BE2C (cell line): Measurements from ENCODE around the gene C17orf113.

Experiments used
- DNase-seq: peaks from one replicate; pipeline ENCODE4 v3.0.0-alpha.2; 2020
- H3K27me3 ChIP-seq: fragments of 250-450 bp; sonication (Bioruptor Pico); 2 replicates; pipeline ENCODE4 v1.5.1; 2020; ENCODE audit warnings: mild to moderate bottlenecking
- H3K36me3 ChIP-seq: fragments of 250-450 bp; sonication (Bioruptor Pico); 2 replicates; pipeline ENCODE4 v1.5.1; 2020; ENCODE audit warnings: mild to moderate bottlenecking
- H3K4me1 ChIP-seq: fragments of 250-450 bp; sonication (Bioruptor Pico); 2 replicates; pipeline ENCODE4 v1.5.1; 2020
- H3K4me3 ChIP-seq: 2 replicates; pipeline ENCODE4 v1.5.1; 2011; ENCODE audit warnings: low read depth, low read length
- H3K9me3 ChIP-seq: fragments of 250-450 bp; sonication (Bioruptor Pico); 2 replicates; pipeline ENCODE4 v1.5.1; 2020
- CTCF ChIP-seq: IDR thresholded peaks from 2 replicates; pipeline ENCODE4 v1.5.1; 2012; ENCODE audit warnings: mild to moderate bottlenecking, low read depth, low read length

Gene C17orf113

DNA sequence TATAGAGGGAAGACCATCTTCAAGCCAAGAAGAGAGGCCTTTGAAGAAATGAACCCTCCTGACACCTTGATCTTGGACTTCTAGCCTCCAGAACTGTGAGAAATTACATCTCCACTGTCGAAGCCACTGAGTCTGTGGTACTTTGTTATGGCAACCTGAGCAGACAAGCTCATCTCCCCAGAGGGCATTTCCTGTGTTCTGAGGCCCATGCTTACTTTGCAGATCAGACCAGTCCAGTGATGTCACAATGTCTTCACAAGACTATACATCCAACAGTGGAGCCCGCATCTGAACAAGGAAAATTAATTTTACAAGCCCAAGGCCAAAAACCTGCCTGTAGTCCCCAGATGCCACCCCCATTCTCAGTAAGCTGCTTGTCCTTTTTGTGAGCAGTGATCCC, 14.8 kb upstream of the C17orf113 start:
- Histone ChIP-seq H3K4me1 (peaks cover 9% of the 10 kb centered on the region), H3K27me3 (no peaks in the 10 kb centered on the region), H3K9me3 (no peaks in the 10 kb centered on the region), H3K4me3 (no peak overlapping the region), H3K36me3 (no peaks in the 10 kb centered on the region)
- DNase-seq = no peak
- TF ChIP-seq CTCF = no peak

DNA sequence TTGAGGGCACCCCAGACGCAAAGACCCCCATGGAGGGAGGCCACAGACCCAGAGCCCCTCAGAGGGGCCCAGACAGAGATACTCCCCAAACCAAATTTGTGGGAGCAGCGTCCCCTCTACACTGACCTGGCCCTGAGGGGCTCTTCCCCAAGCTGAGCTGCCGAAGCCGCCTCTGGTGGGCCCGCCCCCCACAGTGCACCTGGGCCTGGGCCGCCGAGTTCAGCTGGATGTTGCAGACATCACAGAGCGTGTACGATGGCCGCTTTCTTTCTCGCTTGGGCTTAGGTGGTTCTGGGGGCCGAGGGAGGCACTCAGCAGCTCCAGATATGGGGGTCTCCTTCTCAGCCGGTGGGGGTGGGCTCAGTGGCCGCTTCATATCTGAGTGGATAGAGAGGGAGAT, 12.3 kb upstream of the C17orf113 start:
- Histone ChIP-seq H3K36me3 (no peaks in the 10 kb centered on the region), H3K9me3 (no peaks in the 10 kb centered on the region), H3K27me3 (no peaks in the 10 kb centered on the region), H3K4me1 (peaks cover 3% of the 10 kb centered on the region), H3K4me3 (no peak overlapping the region)
- no peak for TF ChIP-seq CTCF
- no peak for DNase-seq

DNA sequence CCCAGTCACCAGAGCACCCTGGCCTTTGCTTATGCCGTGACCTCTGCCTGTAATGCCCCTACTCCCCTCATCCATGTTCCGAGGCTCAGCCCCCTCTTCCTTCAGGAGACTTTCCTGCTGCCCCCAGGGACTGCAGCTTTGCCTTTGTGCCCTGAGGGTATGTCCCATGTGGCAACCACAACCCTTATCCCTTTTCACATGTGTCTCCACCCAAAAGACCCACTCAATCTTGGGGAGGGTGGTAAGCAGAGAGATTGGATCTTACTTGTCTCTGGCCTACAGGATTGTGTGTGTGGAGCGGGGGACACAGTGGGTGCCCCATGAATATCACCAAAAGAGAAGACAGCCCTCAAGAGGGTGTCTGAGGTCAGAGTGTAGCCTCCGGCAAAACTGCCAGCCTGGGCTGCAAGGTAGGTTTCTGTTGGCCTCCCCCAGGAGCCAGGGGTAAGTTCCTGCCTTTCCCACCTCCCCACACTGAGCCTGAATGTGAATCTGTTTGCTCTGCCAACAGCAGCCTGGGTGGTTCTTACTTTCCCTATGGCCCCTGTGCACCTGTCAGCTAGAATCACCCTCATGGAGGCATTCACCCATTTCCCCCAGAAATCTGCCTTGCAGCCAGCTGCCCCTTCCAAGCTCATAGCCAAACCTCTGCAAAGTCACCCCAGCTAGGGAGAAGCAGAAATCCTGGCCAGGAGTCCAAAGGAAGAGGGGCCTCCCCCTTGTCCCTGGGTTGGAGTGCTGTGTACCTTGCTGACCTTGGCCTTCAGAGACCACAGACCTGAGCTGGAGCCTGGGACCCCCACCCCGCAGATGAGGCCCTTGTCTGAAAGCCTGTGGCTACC, 11.5 kb upstream of the C17orf113 start:
- no peaks in the 10 kb centered on the region for H3K36me3 ChIP-seq
- no peaks in the 10 kb centered on the region for H3K27me3 ChIP-seq
- H3K4me3 ChIP-seq = no peak overlapping the region
- DNase-seq = no peak
- H3K4me1 ChIP-seq = no peaks in the 10 kb centered on the region
- no peaks in the 10 kb centered on the region for H3K9me3 ChIP-seq
- TF ChIP-seq CTCF = no peak

DNA sequence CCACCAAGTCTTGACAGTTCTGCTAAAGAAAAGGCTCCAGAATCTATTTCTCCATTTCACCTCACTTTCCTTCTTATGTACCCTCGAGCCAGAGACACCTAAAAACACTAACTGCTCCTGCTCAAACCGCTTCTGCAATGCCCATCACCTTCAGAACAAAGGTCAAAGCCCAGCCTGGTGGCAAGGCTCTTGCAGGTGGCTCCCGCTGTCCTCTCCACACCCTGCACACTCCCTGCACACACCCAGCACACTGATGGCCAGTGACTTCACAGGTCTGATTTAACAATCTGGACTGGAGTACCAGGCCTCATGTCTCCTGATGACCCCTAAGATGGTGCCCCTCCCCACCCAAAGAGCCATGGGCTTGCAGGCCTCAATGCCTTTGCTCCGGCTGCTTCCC, 9.8 kb upstream of the C17orf113 start:
- no peak for DNase-seq
- Histone ChIP-seq H3K4me1 (no peaks in the 10 kb centered on the region), H3K9me3 (no peaks in the 10 kb centered on the region), H3K27me3 (no peaks in the 10 kb centered on the region), H3K36me3 (no peaks in the 10 kb centered on the region), H3K4me3 (no peak overlapping the region)
- no peak for TF ChIP-seq CTCF

GRCh38 chr17:42059815-42060214, 9.4 kb upstream of the C17orf113 start:
- Histone ChIP-seq H3K4me3 (no peak overlapping the region), H3K9me3 (no peaks in the 10 kb centered on the region), H3K27me3 (no peaks in the 10 kb centered on the region), H3K4me1 (no peaks in the 10 kb centered on the region), H3K36me3 (no peaks in the 10 kb centered on the region)
- DNase-seq = no peak
- TF ChIP-seq CTCF = no peak

GRCh38 chr17:42058063-42058462, 7.7 kb upstream of the C17orf113 start:
- Histone ChIP-seq H3K27me3 (no peaks in the 10 kb centered on the region), H3K9me3 (no peaks in the 10 kb centered on the region), H3K36me3 (no peaks in the 10 kb centered on the region), H3K4me1 (no peaks in the 10 kb centered on the region), H3K4me3 (no peak overlapping the region)
- DNase-seq = no peak
- TF ChIP-seq CTCF = no peak
